Ovary (tissue), 9 donors: ENCODE results near the gene CLEC5A. TPM values are rescaled to one million over a fixed set of nuclear protein-coding genes. Genes with fewer than 3 reads are reported as not detected.

Experiments used
- DNase-seq, 5 donors: peaks; one replicate each; pipeline ENCODE4 v3.0.0-alpha.2; 2019 to 2020
- H3K27ac ChIP-seq, 2 donors: fragments of 200-600 bp; one replicate each; pipeline versions ENCODE4 v1.5.1 to v1.8.0; 2019 to 2022
- H3K27me3 ChIP-seq: fragments of 200-600 bp; one replicate; pipeline ENCODE4 v1.8.0; 2022
- H3K36me3 ChIP-seq: fragments of 200-600 bp; sonication (generic); one replicate; pipeline ENCODE4 v1.5.1; 2019
- H3K4me1 ChIP-seq: one replicate; pipeline ENCODE4 v1.8.1; 2013; ENCODE audit warnings: mild to moderate bottlenecking, moderate library complexity; ENCODE audit not compliant: insufficient read depth
- H3K4me3 ChIP-seq: fragments of 200-600 bp; sonication (generic); one replicate; pipeline ENCODE4 v1.5.1; 2017
- H3K9me3 ChIP-seq, 2 donors: fragments of 200-600 bp in 1 of 2; sonication (generic) in 1 of 2; one replicate each; pipeline versions ENCODE4 v1.5.1 to v1.8.1; 2013 to 2019; ENCODE audit warnings: mild to moderate bottlenecking in 1 of 2, moderate library complexity in 1 of 2
- CTCF ChIP-seq, 3 donors: fragments of 450-650 bp in 2 of 3; fragments of 200-600 bp in 1 of 3; IDR thresholded peaks; one replicate each; pipeline versions ENCODE4 v1.5.1 to v1.8.0; 2016 to 2022; ENCODE audit warnings: antibody characterized with exemption in 3 of 3, mild to moderate bottlenecking in 1 of 3
- EP300 ChIP-seq: sonication (generic); formaldehyde crosslinking; IDR thresholded peaks from one replicate; pipeline ENCODE4 v1.6.1; 2017; ENCODE audit warnings: antibody characterized with exemption
- POLR2A ChIP-seq: fragments of 450-650 bp; IDR thresholded peaks from one replicate; pipeline ENCODE4 v1.6.1; 2017; ENCODE audit warnings: antibody characterized with exemption, mild to moderate bottlenecking, moderate library complexity
- WGBS, 3 donors: extraction: QIAGEN DNeasy Blood & Tissue Kit in 1 of 3; methylation state at CpG; one replicate each; pipeline versions ENCODE4 v1.1.5 to v1.1.7; 2013 to 2017; 5-methylcytosine and 5-hydroxymethylcytosine counted together
- intact Hi-C, 4 donors: fragments of 100-400 bp; cut with DNase I; formaldehyde crosslinking; loops; one replicate each; pipeline versions ENCODE4 v1.11.0 to v1.15.1; 2022 to 2023
- polyA plus RNA-seq, 2 donors: library from polyadenylated mRNA; stranded (reverse); fragments of 200-250 nt in 1 of 2; fragments of 350-450 nt in 1 of 2; fragmentation: Illumina TruSeq in 1 of 2; extraction: RNeasy Lipid Tissue Mini Kit (QIAGEN cat#74804) in 1 of 2; gene quantifications; one replicate each; pipeline ENCODE4 v1.2.3, GENCODE V29; 2013 to 2014
- total RNA-seq, 7 donors: library from RNA; depleted of rRNA in 2 of 7; stranded (reverse); fragments of >200 nt in 2 of 7; fragmentation: NEBNext Ultra II Directional in 3 of 7; extraction: Animal tissue kit (Norgen Biotek cat#: 25700) in 3 of 7; gene quantifications; one replicate each; pipeline versions ENCODE4 v1.1.0 to v1.2.4, GENCODE V29; 2016 to 2023
- donor health status: DM: no; HTN: no; CAD: no; lungs with moderate emphysema.
- donor health status: DM: no; HTN: no; CAD: no.
- donor health status: Bipolar disorder and iron deficiency.
- donor health status: DM: yes; HTN: yes; CAD: no.
- donor health status: DM: no; HTN: no; CAD: no.
- donor health status: DM: yes; HTN: yes; CAD: no.

Gene CLEC5A
- total and polyA plus RNA-seq, 9 donors: 0.31 to 3.5 (median 0.64) TPM

GRCh38 chr7:141974831-141975230 is 28.1 kb upstream of the CLEC5A start:
- Histone ChIP-seq H3K4me1 (no peaks in the 10 kb centered on the region), H3K36me3 (no peaks in the 10 kb centered on the region), H3K4me3 (no peak overlapping the region), H3K27ac (no peak overlapping the region), H3K27me3 (no peaks in the 10 kb centered on the region), H3K9me3 (no peaks in the 10 kb centered on the region)
- no peak for DNase-seq
- WGBS, 3 donors: 64 to 78% (median 67%) methylated on average over 2 of the region's 2 CpGs
- intact Hi-C loops: no loop called here
- TF ChIP-seq EP300 (no peak), CTCF (IDR thresholded peaks at IDR 0.05) (no peak), POLR2A (no peak)

- intact Hi-C loops: no loop called here
- no peaks in the 10 kb centered on the region for H3K27me3 ChIP-seq
- 84 to 88% (median 85%) methylated on average over 7 of the region's 7 CpGs for WGBS, 3 donors
- H3K4me3 ChIP-seq: no peak within 1 kb of the TSS
- no peak within 1 kb of the TSS for H3K27ac ChIP-seq
- H3K9me3 ChIP-seq: no peaks in the 10 kb centered on the region
- no peaks in the 10 kb centered on the region for H3K36me3 ChIP-seq
- TF ChIP-seq CTCF (IDR thresholded peaks at IDR 0.05) (no peak), POLR2A (no peak), EP300 (no peak)
- no peaks in the 10 kb centered on the region for H3K4me1 ChIP-seq
- no peak for DNase-seq
These were observed 26.9 kb upstream of the CLEC5A start, which contains the start of gene TAS2R38 for GRCh38 chr7:141973673-141974072. TAS2R38 (minus strand) TSS chr7:141973773; CDS start chr7:141973689, 84 bp downstream.

- H3K27ac ChIP-seq: no peak overlapping the region
- intact Hi-C loops: no loop called here
- TF ChIP-seq EP300 (no peak), CTCF (IDR thresholded peaks at IDR 0.05) (no peak), POLR2A (no peak)
These were observed 14.1 kb upstream of the CLEC5A start for GRCh38 chr7:141960687-141961422.

GRCh38 chr7:141956084-141956483 is 9.3 kb upstream of the CLEC5A start:
- intact Hi-C loops: no loop called here
- no peaks in the 10 kb centered on the region for H3K36me3 ChIP-seq
- DNase-seq: no peak
- TF ChIP-seq POLR2A (no peak), EP300 (no peak), CTCF (IDR thresholded peaks at IDR 0.05) (no peak)
- H3K4me1 ChIP-seq: no peaks in the 10 kb centered on the region
- no peak overlapping the region for H3K4me3 ChIP-seq
- H3K9me3 ChIP-seq: peaks cover 0 to 3% of the 10 kb centered on the region in 2 donors
- WGBS, 3 donors: 73 to 81% (median 80%) methylated on average over 3 of the region's 3 CpGs
- no peak overlapping the region for H3K27ac ChIP-seq
- no peaks in the 10 kb centered on the region for H3K27me3 ChIP-seq

More at GRCh38 chr7:141960687-141961422, 14.1 kb upstream of the CLEC5A start:
- H3K4me1 ChIP-seq: no peaks in the 10 kb centered on the region
- DNase-seq: no peak
- H3K27me3 ChIP-seq: no peaks in the 10 kb centered on the region
- H3K9me3 ChIP-seq: no peaks in the 10 kb centered on the region
- H3K36me3 ChIP-seq: no peaks in the 10 kb centered on the region
- H3K4me3 ChIP-seq: no peak overlapping the region
- WGBS, 3 donors: 85 to 93% (median 90%) methylated on average over 3 of the region's 3 CpGs
